HG02571 (cell line): ENCODE results near the gene EEF1A2.

ENCODE experiments used
- ATAC-seq: cut with Tn5 transposase; IDR thresholded peaks from one replicate; pipeline ENCODE4 v1.9.1; 2021; ENCODE audit warnings: mild to moderate bottlenecking, moderate library complexity; ENCODE audit not compliant: unreplicated experiment

EEF1A2 gene

GRCh38 chr20:63500902-63501817 lies 2.3 kb upstream of the EEF1A2 start:
- no peak for ATAC-seq

- ATAC-seq: no peak
Measured at GRCh38 chr20:63500151-63500901, 1.4 kb upstream of the EEF1A2 start.

GRCh38 chr20:63499338-63499969 lies 571 bp upstream of the EEF1A2 start:
- no peak for ATAC-seq

- ATAC-seq: no peak
Measured at GRCh38 chr20:63497946-63498935, 642 bp downstream of the EEF1A2 start.

GRCh38 chr20:63497138-63497945 lies 1.5 kb downstream of the EEF1A2 start:
- ATAC-seq: no peak

GRCh38 chr20:63496596-63497120 lies 2.2 kb downstream of the EEF1A2 start:
- no peak for ATAC-seq

- no peak for ATAC-seq
Measured at GRCh38 chr20:63495741-63496595, 2.9 kb downstream of the EEF1A2 start.

- ATAC-seq: no peak
Measured at GRCh38 chr20:63495167-63495720, 3.6 kb downstream of the EEF1A2 start.

- no peak for ATAC-seq
Measured at GRCh38 chr20:63494420-63495166, 4.3 kb downstream of the EEF1A2 start.

GRCh38 chr20:63494084-63494419 lies 4.8 kb downstream of the EEF1A2 start:
- no peak for ATAC-seq

GRCh38 chr20:63493563-63494020 lies 5.3 kb downstream of the EEF1A2 start:
- ATAC-seq: no peak

- ATAC-seq: no peak
Measured at GRCh38 chr20:63492982-63493381, 5.9 kb downstream of the EEF1A2 start.

GRCh38 chr20:63492518-63492917 lies 6.4 kb downstream of the EEF1A2 start:
- no peak for ATAC-seq

- ATAC-seq: no peak
Measured at GRCh38 chr20:63491635-63492230, 7.2 kb downstream of the EEF1A2 start.

- no peak for ATAC-seq
Measured at GRCh38 chr20:63491078-63491477, 7.8 kb downstream of the EEF1A2 start.

GRCh38 chr20:63490416-63490815 lies 8.5 kb downstream of the EEF1A2 start:
- ATAC-seq: no peak
